BE2C (cell line): ENCODE results near the gene YY1AP1.

Source experiments
- DNase-seq: peaks from one replicate; pipeline ENCODE4 v3.0.0-alpha.2; 2020
- H3K27me3 ChIP-seq: fragments of 250-450 bp; sonication (Bioruptor Pico); 2 replicates; pipeline ENCODE4 v1.5.1; 2020; ENCODE audit warnings: mild to moderate bottlenecking
- H3K36me3 ChIP-seq: fragments of 250-450 bp; sonication (Bioruptor Pico); 2 replicates; pipeline ENCODE4 v1.5.1; 2020; ENCODE audit warnings: mild to moderate bottlenecking
- H3K4me1 ChIP-seq: fragments of 250-450 bp; sonication (Bioruptor Pico); 2 replicates; pipeline ENCODE4 v1.5.1; 2020
- H3K4me3 ChIP-seq: 2 replicates; pipeline ENCODE4 v1.5.1; 2011; ENCODE audit warnings: low read depth, low read length
- H3K9me3 ChIP-seq: fragments of 250-450 bp; sonication (Bioruptor Pico); 2 replicates; pipeline ENCODE4 v1.5.1; 2020
- CTCF ChIP-seq: IDR thresholded peaks from 2 replicates; pipeline ENCODE4 v1.5.1; 2012; ENCODE audit warnings: mild to moderate bottlenecking, low read depth, low read length

The YY1AP1 gene

GRCh38 chr1:155609515-155610256 lies 78.9 kb downstream of the YY1AP1 start, which contains the start of gene MSTO1:
MSTO1 (plus strand) TSS chr1:155610218; CDS start chr1:155610249, 31 bp downstream.
- DNase-seq, result peak; percentile 98
- H3K4me1 ChIP-seq, result no peaks in the 10 kb centered on the region; the same call in 1 of the 2 replicates
- H3K4me3 ChIP-seq, result peak within 1 kb of the TSS; percentile 59
- no peaks in the 10 kb centered on the region for H3K27me3 ChIP-seq
- no peak for TF ChIP-seq CTCF
- peaks cover 5% of the 10 kb centered on the region for H3K36me3 ChIP-seq
- H3K9me3 ChIP-seq, result no peaks in the 10 kb centered on the region
